WERI-Rb-1 (cell line): ENCODE data around the gene C10orf67.
"Not testable (repeated sequence)": the region's sequence is repeated elsewhere in the genome, so short reads cannot be mapped to it uniquely, and the experiment has no call there.

Experiments used
- DNase-seq: peaks from one replicate; pipeline ENCODE4 v3.0.0-alpha.2; 2020
- H3K27ac ChIP-seq: fragments of 250-450 bp; sonication (Bioruptor Pico); 2 replicates; pipeline ENCODE4 v1.5.1; 2020; ENCODE audit warnings: mild to moderate bottlenecking, moderate library complexity
- H3K27me3 ChIP-seq: fragments of 250-450 bp; sonication (Bioruptor Pico); 2 replicates; pipeline ENCODE4 v1.5.1; 2021; ENCODE audit warnings: mild to moderate bottlenecking, low read depth, moderate library complexity; ENCODE audit not compliant: insufficient read depth, severe bottlenecking
- H3K36me3 ChIP-seq: fragments of 250-450 bp; sonication (Bioruptor Pico); 2 replicates; pipeline ENCODE4 v1.5.1; 2020; ENCODE audit warnings: mild to moderate bottlenecking, moderate library complexity
- H3K4me3 ChIP-seq: 2 replicates; pipeline ENCODE4 v1.5.1; 2011; ENCODE audit warnings: low read depth, mild to moderate bottlenecking, control low read depth, low read length
- H3K9me3 ChIP-seq: fragments of 250-450 bp; sonication (Bioruptor Pico); 2 replicates; pipeline ENCODE4 v1.5.1; 2021; ENCODE audit warnings: mild to moderate bottlenecking, moderate library complexity; ENCODE audit not compliant: severe bottlenecking
- TF ChIP-seq, protein P1 (sequence below): IDR thresholded peaks from 2 replicates; pipeline ENCODE4 v1.5.1; 2011; ENCODE audit warnings: low read depth, mild to moderate bottlenecking, control low read depth, inconsistent platforms, low read length

Gene C10orf67

DNA sequence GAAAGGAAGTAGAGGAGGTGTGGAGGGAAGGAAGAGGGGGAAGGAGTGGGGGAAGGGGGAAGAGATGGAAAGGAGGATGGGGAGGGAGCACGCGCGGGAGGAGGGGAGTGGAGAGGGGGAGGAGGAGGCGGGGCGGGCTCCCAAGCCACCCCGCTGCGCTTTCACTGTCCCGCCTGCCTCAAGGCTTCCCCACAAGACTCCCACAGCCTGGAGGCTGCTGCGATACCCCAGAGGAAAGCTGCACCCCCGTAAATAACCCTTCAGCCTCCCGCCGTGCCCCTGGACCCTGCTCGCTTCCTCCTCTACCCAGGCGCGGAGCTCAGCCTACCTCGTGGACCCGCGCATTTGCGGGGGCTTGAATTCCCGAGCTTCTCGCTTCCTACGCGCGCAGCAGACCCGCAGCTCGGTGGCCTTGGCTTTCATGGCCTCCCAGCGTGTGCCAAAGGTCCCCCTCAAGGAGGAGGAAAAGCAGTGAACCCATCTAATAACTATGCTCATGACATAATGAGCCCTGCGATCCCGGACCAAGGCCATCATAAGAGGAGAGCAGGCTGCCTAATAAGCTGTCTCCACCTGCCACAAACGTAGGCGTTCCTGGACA, at the start of gene C10orf67:
C10orf67 (minus strand) TSS at position 557 of the 601 bp plus-strand sequence; CDS start at position 534, 23 bp downstream.
- H3K9me3 ChIP-seq: no peaks in the 10 kb centered on the region
- DNase-seq: peak; percentile 47
- TF ChIP-seq, protein P1, sequence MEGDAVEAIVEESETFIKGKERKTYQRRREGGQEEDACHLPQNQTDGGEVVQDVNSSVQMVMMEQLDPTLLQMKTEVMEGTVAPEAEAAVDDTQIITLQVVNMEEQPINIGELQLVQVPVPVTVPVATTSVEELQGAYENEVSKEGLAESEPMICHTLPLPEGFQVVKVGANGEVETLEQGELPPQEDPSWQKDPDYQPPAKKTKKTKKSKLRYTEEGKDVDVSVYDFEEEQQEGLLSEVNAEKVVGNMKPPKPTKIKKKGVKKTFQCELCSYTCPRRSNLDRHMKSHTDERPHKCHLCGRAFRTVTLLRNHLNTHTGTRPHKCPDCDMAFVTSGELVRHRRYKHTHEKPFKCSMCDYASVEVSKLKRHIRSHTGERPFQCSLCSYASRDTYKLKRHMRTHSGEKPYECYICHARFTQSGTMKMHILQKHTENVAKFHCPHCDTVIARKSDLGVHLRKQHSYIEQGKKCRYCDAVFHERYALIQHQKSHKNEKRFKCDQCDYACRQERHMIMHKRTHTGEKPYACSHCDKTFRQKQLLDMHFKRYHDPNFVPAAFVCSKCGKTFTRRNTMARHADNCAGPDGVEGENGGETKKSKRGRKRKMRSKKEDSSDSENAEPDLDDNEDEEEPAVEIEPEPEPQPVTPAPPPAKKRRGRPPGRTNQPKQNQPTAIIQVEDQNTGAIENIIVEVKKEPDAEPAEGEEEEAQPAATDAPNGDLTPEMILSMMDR: no peak
- H3K4me3 ChIP-seq: peak within 1 kb of the TSS; percentile 77
- no peaks in the 10 kb centered on the region for H3K36me3 ChIP-seq
- H3K27me3 ChIP-seq: no peaks in the 10 kb centered on the region
- H3K27ac ChIP-seq: peak within 1 kb of the TSS; percentile 66

DNA sequence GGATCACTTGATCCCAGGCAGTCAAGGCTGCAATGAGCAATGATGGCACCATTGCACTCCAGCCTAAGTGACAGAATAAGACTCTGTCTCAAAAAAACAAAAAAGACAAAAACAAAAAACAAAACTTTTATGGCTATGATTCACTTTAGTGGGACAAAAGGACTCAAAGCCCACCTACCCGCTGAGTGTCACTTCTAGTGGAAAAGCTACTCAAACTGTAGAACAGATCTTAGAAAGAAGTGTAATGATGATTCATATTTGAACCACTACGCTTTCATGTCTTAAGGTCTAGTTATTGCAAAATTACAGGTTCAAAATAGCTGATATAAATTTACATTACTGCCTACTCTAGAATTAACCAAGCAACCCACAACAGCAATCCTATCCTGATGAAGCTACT, 47.2 kb upstream of the C10orf67 start:
- Histone ChIP-seq H3K27me3 (no peaks in the 10 kb centered on the region), H3K9me3 (no peaks in the 10 kb centered on the region), H3K27ac (no peak overlapping the region), H3K4me3 (no peak overlapping the region), H3K36me3 (no peaks in the 10 kb centered on the region)
- TF ChIP-seq, protein P1: no peak
- no peak for DNase-seq

DNA sequence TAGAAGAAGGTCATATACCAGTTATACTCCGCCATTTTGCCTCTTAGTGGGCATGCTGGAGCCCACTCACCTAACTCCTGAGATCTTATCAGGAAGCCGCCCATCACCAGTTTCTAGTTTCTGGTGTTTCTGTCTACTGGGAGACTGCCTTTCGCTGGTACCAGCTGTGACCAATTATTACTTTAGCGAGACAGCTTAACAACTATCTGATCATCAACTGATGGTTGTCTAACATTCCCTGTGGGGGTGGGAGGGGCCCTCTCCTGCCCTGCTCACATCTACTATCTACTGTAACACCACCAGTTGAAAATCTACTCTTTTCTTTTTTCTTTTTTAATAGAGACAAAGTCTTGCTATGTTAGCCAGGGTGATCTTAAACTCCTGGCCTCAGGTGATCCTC, 46.2 kb upstream of the C10orf67 start:
- no peak overlapping the region for H3K4me3 ChIP-seq

DNA sequence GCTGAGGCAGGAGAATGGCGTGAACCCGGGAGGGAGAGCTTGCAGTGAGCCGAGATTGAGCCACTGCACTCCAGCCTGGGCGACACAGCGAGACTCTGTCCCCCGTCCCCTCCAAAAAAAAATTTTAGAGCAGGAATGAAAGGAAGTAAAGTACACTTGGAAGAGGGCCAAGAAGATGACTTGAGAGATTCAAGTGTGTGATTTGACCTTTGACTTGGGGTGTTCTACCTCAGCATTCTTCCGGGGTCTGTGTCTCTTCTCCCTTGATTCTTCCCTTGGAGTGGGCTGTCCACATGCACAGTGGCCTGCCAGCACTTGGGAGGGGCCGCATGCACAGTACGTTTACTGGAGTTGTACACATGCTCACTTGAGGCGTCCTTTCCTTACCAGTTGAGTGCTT, 45.8 kb upstream of the C10orf67 start:
- H3K9me3 ChIP-seq, H3K36me3 ChIP-seq, H3K27me3 ChIP-seq, H3K27ac ChIP-seq, H3K4me3 ChIP-seq, DNase-seq: not testable (repeated sequence)

More for the DNA sequence above, 46.2 kb upstream of the C10orf67 start:
- no peak overlapping the region for H3K27ac ChIP-seq
- no peaks in the 10 kb centered on the region for H3K27me3 ChIP-seq
- DNase-seq: no peak
- TF ChIP-seq, protein P1: no peak
- no peaks in the 10 kb centered on the region for H3K36me3 ChIP-seq
- H3K9me3 ChIP-seq: no peaks in the 10 kb centered on the region

DNA sequence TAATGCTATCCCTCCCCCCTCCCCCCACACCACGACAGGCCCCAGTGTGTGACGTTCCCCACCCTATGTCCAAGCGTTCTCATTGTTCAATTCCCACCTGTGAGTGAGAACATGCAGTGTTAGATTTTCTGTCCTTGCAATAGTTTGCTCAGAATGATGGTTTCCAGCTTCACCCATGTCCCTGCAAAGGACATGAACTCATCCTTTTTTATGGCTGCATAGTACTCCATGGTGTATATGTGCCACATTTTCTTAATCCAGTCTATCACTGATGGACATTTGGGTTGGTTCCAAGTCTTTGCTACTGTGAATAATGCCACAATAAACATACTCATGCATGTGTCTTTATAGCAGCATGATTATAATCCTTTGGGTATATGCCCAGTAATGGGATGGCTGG, 42.9 kb upstream of the C10orf67 start:
- not testable (repeated sequence) for H3K9me3 ChIP-seq, H3K36me3 ChIP-seq, H3K27ac ChIP-seq, H3K4me3 ChIP-seq, DNase-seq, H3K27me3 ChIP-seq

DNA sequence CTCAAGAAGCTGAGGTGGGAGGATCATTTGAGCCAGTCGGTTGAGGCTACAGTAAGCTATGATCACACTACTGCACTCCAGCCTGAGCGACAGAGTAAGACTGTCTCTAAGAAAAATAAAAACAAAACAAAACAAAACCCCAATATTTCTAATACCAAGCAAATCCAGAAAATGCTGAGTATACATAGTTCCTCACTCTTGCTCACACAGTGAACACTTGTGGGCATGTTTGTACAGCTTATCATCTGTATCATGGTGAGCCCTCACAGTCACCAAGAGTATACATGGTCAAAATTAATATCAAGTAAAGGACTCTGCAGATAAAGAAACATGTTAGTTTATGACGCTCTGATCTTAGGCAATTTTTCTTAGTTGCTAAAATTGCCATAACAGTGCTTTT, 41.5 kb upstream of the C10orf67 start:
- TF ChIP-seq, protein P1: no peak
- no peaks in the 10 kb centered on the region for H3K9me3 ChIP-seq
- H3K27me3 ChIP-seq: no peaks in the 10 kb centered on the region
- no peak overlapping the region for H3K27ac ChIP-seq
- no peaks in the 10 kb centered on the region for H3K36me3 ChIP-seq
- DNase-seq: no peak
- no peak overlapping the region for H3K4me3 ChIP-seq

DNA sequence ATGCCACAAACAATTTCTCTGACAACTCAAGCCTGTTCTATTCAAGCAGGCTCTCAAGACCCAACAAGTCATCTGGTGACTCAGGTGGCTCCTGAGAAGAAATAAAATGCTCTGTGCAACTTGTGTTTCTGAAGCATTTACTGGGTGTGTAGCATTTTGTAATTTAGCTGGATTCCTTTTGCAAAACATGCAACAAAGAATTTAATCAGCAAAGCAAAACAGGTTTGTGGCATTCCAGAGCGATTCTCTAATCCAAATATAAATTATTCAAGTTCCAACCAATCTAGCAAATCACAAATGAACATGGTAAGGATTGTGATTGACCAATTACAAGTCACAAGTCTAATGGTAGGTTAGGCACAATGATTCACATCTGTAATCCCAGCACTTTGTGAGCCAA, 39.8 kb upstream of the C10orf67 start:
- DNase-seq: no peak
- H3K36me3 ChIP-seq: no peaks in the 10 kb centered on the region
- no peak overlapping the region for H3K27ac ChIP-seq
- no peak overlapping the region for H3K4me3 ChIP-seq
- no peaks in the 10 kb centered on the region for H3K9me3 ChIP-seq
- TF ChIP-seq, protein P1: no peak
- no peaks in the 10 kb centered on the region for H3K27me3 ChIP-seq
